ENCODE measurements around the gene VDR.
"Not testable (repeated sequence)": the region's sequence is repeated elsewhere in the genome, so short reads cannot be mapped to it uniquely, and the experiment has no call there.

Gene VDR

DNA sequence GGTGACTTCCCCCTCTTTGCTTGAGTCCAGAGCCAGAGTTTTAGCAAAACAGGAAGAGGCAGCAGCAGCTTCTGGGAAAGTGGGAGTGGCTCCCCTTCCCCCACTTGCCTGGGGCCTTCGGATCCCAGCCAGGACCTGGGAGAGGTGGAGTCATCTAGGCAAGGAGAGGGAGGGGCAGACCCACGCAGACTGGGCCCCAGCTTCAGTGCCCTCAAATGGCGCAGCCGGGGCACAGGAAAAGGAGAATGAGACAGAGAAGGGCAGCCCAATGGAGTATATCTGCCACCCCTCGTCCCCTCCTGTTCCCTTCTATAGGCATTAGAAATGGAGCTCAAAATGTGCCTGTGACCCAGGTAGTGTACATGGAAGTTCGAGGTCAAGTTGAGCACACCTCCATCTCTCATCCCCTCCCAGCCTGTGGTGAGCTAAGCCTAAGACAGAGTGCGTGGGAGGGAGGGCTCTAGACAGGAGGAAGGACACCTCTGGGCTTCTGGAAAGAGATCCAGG, 75.8 kb downstream of the VDR start:
- DNase-seq (ENCODE audit: low read depth) = no peak

DNA sequence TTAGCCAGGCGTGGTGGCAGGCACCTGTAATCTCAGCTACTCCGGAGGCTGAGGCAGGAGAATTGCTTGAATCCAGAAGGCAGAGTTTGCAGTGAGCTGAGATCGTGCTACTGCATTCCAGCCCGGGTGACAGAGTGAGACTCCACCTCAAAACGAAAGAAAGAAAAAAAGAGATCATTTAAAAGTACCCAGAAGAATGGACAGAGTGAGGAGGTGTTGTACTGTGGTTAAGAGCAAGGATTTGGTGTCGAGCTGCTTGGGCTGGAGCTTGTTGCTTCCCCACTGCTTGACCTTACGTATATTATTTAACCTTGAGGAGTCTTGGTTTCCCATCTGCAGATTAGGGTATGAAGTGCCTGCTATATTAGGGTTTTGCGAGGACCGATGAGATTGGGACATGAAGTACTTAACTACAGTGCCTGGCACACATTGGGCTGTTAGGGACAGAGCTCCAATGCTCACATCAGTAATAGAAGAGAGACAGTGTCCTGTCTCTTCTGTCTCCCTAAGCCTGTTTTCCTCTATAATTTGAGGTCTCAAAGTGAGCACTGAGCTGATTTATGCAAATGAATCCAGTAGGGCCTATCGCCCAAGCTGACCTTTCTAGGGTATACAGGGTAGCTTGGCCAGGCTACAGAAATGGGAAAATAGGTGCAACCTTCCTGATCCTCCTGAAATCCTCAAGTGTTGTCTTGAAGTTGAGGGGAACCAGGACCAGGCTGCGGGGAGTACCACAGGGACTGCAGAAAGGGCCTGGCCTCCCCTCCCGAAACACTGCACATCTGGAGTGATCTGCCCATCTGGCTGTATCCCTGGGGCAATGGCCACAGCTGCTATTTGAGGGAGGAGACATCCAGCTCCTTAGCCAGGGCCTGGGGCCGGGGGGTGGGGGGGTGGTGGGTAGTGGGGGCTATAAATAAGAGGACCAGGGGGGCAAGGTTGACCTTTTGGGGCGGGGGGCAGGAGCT, 76.5 kb downstream of the VDR start:
- DNase-seq (ENCODE audit: low read depth) = no peak

GRCh38 chr12:47825173-47825639, 79.6 kb downstream of the VDR start:
- no peak for DNase-seq (ENCODE audit: low read depth)

- no peak for DNase-seq (ENCODE audit: low read depth)
These were observed 80.2 kb downstream of the VDR start for GRCh38 chr12:47824635-47825034.

GRCh38 chr12:47824198-47824597, 80.6 kb downstream of the VDR start:
- no peak for DNase-seq (ENCODE audit: low read depth)

GRCh38 chr12:47823422-47824086, 81.2 kb downstream of the VDR start:
- no peak for DNase-seq (ENCODE audit: low read depth)

- DNase-seq (ENCODE audit: low read depth) = no peak
These were observed 81.9 kb downstream of the VDR start for GRCh38 chr12:47822863-47823262.

- DNase-seq (ENCODE audit: low read depth) = no peak
These were observed 82.4 kb downstream of the VDR start for GRCh38 chr12:47822401-47822800.

DNA sequence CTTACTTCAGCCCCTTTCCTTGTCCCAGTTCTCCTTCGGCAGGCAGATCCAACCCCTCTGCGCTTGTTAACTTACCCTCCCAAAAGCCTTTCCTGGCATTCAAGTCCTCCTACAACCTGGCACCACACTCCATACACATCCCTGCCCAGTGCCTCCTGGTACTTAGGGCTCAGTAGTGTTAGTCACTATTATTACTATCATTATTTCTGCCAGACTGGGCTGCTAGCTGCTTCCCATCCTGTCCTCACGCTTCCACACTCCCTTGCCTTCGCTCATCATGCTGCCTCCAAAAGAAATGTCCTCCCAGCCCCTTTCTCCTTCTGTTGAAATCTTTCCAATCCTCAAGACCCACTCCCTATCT, 83.5 kb downstream of the VDR start:
- no peak for DNase-seq (ENCODE audit: low read depth)

GRCh38 chr12:47820631-47821345, 84.0 kb downstream of the VDR start:
- no peak for DNase-seq (ENCODE audit: low read depth)

- DNase-seq (ENCODE audit: low read depth) = peak; percentile 64
These were observed 84.7 kb downstream of the VDR start, which contains the start of gene HDAC7 for GRCh38 chr12:47819896-47820630. Gene HDAC7 (minus strand): TSS chr12:47819903. CDS start chr12:47819785, 118 bp downstream.

GRCh38 chr12:47819138-47819895, 85.5 kb downstream of the VDR start:
- DNase-seq (ENCODE audit: low read depth) = no peak

GRCh38 chr12:47818467-47819137, 86.2 kb downstream of the VDR start:
- no peak for DNase-seq (ENCODE audit: low read depth)

- DNase-seq (ENCODE audit: low read depth) = no peak
These were observed 86.8 kb downstream of the VDR start for GRCh38 chr12:47818007-47818376.

DNA sequence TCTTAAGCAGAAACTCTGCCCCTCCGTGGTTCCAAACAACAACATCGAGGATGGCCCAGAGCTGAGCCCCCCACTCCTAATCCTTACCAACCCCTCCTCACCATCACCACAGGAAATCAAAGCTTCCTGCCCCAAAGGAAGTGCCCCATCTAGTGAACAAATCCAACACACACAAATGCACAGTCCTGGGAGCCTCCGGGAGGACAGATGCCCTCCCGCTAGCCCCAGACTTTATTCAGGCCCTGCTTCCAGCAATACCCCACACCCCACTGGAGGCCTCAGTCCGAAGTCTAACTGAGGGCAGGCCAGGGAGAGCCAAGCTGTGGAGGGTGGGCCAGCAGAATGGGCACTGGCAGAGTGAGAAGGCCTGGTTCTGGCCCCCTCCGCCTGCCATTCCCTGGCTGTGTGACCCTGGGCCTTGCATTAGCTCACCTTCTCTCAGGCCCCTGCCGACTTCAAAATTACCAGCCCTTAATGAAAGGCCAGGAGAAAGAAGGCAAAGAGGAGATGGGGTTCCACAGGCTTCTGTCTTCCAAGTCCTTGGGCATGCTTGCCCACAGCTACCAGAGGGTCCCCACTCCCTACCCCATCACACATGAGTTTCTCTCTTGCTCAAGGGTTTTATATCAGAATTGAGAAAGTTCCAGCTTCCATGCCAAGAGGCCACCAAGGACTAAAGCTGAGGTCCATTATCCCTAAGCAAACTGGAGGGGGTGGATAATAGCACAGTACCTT, 87.4 kb downstream of the VDR start:
- DNase-seq (ENCODE audit: low read depth) = no peak

DNA sequence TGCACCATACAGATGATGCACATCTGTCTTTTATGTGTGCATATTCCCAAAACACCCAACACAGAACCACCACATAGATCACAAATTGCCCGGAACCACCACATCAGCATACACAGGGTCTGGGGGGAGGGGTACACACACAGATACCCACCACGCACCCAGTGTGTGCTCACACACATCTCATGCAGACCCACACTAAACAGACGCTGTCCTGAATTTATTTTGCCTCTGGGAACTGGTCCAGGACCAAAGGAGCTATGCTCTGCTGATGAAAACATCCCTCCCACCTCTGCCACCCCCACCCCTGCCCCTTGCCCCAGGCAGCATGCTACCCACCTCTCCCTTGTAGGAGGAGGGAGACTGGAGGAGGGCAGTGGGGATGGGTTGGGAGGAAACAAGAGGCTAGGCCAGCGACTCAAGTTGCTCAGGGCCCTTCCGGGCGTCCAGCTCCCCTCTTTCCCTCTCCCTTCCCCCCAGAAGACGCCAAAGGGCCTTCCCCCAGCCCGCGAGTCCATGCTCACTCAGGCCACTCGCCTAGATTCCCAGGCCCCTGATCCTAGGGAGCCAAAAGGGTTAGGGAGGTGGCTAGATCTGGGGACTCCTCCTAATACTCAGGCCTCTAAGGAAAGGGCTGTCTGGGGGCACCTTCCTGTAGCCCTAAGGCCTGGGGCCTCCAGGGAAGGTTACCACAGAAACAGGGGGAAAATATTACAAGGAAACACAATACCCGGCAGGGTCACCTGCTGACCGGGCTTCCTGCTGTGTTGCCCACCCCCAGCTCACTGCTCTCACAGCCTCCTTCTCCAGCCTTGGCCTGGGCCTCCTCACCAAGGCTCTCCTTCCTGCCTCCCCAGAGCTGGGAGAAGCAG, 88.2 kb downstream of the VDR start:
- no peak for DNase-seq (ENCODE audit: low read depth)

DNA sequence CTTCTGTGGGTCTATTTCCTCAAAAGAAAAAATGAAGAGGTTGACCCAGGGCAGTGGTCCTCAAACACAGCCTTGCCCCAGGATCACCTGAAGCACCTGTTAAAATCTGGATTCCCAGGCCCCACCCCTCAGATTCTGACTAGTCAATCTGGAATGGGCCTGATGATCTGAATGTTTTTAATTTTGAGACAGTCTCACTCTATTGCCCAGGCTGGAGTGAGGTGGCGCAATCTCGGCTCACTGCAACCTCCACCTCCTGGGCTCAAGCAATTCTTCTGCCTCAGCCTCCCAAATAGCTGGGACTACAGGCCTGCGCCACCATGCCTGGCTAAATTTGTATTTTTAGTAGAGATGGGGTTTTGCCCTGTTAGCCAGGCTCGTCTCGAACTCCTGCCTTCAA, 89.3 kb downstream of the VDR start:
- DNase-seq (ENCODE audit: low read depth) = not testable (repeated sequence)

GRCh38 chr12:47814539-47815170, 90.1 kb downstream of the VDR start:
- DNase-seq (ENCODE audit: low read depth) = no peak

Data from activated gamma-delta T cell treated with anti-CD3 and anti-CD28 coated beads, Interleukin-2, amount 50 U/mL, for 16 hours (primary cell).